ENCODE results near the gene CHRNB1.
A peak's percentile ranks its signal among the peaks of the same experiment; 100 is the strongest.

The CHRNB1 gene

DNA sequence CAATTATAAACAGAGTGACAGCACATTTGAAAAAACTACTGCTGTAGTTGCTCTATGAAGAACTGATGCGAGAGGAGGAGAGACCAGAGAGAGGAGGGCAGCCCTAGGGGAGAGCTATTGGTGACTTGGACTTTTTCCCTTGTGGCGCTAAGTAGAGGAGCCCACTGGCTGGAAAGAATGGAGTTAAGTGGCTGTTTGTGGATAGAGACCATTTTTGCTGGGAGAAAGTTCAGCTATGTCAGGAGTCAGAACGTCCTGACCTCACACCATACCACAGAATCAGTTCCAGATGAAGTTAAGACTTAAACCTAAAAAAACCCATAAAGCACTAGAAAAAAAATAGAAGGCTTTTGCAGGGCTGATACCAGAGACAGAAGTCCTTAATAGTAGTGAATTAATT, 41.3 kb downstream of the CHRNB1 start:
- TF ChIP-seq, protein P1, sequence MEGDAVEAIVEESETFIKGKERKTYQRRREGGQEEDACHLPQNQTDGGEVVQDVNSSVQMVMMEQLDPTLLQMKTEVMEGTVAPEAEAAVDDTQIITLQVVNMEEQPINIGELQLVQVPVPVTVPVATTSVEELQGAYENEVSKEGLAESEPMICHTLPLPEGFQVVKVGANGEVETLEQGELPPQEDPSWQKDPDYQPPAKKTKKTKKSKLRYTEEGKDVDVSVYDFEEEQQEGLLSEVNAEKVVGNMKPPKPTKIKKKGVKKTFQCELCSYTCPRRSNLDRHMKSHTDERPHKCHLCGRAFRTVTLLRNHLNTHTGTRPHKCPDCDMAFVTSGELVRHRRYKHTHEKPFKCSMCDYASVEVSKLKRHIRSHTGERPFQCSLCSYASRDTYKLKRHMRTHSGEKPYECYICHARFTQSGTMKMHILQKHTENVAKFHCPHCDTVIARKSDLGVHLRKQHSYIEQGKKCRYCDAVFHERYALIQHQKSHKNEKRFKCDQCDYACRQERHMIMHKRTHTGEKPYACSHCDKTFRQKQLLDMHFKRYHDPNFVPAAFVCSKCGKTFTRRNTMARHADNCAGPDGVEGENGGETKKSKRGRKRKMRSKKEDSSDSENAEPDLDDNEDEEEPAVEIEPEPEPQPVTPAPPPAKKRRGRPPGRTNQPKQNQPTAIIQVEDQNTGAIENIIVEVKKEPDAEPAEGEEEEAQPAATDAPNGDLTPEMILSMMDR (conservative IDR thresholded peaks at IDR 0.05) = no peak
- peak overlapping the region; percentile 95; the same call in 1 of the 2 replicates for H3K27ac ChIP-seq

DNA sequence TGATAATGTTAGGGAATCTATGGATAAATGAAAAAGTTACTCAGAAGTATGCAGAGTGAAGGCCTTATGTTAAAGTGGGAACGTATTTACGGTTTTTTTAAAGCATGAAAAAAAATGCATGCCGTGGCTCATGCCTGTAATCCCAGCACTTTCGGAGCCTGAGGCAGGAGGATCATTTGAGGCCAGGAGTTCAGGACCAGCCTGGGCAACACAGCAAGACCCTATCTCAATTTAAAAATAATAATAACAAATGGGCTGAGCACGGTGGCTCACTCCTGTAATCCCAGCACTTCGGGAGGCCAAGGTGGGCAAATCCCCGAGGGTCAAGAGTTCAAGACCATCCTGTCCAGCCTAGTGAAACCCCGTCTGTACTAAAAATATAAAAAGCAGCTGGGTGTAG, 45.3 kb downstream of the CHRNB1 start:
- no peak overlapping the region for H3K27ac ChIP-seq
- TF ChIP-seq, protein P1 (conservative IDR thresholded peaks at IDR 0.05) = no peak

DNA sequence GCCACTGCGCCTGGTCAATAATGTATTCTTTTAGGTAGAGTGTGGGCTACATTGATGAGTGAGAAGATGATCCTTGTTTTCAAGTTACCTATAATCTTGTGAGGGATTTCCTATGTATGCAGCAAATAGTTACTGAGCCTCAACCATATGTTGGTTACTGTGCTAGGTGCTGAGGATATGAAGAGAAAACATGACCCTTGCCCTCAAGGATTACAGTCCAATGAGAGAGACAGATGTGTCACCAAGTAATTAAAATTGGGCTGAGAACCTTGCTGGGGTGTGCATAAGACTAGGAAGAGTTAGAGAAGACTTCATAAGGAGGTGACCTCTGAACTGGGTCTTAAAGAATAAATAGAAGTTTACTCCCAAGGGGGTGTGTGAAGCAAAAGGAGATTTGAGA, 46.7 kb downstream of the CHRNB1 start:
- TF ChIP-seq, protein P1 (conservative IDR thresholded peaks at IDR 0.05) = no peak
- no peak overlapping the region for H3K27ac ChIP-seq

DNA sequence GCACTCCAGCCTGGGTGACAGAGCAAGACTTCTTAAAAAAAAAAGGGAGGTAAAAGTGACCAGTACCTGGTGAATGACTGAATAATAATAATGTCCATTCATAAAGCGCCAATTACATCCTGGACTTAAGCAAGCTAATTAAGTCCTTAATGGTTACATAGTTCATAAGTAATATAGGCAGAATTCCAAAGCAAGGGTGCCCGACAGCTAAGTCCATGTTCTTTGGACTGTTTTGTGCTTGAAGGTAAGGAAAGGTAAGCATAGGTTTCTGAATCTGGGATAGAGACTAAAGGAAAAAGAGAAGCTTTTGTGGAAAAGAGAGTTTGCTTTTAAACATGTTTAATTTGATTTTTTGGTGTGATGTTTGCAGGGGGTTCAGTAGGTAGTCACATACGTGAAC, 49.1 kb downstream of the CHRNB1 start:
- TF ChIP-seq, protein P1 (conservative IDR thresholded peaks at IDR 0.05) = no peak
- no peak overlapping the region for H3K27ac ChIP-seq

DNA sequence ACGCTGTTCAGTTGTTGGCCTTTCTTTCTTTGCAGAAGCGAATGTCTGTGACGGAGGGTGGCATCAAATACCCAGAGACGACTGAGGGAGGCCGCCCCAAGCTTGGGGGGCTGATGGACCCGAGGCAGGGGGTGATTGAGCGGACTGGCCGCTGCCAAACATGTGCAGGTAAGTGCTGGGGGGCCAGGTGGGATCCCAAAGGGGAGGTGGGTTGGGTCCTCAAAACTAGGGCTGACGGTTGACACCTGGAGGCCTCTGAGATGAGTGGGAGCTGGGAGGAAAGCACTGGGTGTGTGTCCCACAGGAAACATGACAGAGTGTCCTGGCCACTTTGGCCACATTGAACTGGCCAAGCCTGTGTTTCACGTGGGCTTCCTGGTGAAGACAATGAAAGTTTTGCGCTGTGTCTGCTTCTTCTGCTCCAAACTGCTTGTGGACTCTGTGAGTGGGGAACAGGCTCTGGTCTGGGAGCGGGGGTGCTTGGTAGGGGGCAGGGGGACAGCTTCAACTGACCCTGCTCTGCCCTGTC, 51.1 kb downstream of the CHRNB1 start:
- TF ChIP-seq, protein P1 (conservative IDR thresholded peaks at IDR 0.05) = no peak
- no peak overlapping the region for H3K27ac ChIP-seq

DNA sequence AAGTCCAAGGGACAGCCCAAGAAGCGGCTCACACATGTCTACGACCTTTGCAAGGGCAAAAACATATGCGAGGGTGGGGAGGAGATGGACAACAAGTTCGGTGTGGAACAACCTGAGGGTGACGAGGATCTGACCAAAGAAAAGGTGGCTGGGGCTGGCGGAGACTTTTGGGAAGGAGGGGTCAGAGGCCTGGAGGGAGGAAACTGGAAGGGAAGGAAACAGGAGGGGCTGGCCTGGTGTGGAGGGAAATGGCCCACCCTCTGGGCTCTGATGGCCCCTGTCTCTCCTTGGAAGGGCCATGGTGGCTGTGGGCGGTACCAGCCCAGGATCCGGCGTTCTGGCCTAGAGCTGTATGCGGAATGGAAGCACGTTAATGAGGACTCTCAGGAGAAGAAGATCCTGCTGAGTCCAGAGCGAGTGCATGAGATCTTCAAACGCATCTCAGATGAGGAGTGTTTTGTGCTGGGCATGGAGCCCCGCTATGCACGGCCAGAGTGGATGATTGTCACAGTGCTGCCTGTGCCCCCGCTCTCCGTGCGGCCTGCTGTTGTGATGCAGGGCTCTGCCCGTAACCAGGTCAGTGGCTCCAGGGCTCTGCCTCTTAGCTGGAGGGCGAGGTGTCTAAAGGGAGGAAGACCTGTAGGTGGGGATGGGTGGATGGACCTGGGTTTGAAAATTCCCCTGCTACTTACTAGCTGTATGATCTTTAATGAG, 51.8 kb downstream of the CHRNB1 start:
- TF ChIP-seq, protein P1 (conservative IDR thresholded peaks at IDR 0.05) = no peak
- H3K27ac ChIP-seq = no peak overlapping the region

DNA sequence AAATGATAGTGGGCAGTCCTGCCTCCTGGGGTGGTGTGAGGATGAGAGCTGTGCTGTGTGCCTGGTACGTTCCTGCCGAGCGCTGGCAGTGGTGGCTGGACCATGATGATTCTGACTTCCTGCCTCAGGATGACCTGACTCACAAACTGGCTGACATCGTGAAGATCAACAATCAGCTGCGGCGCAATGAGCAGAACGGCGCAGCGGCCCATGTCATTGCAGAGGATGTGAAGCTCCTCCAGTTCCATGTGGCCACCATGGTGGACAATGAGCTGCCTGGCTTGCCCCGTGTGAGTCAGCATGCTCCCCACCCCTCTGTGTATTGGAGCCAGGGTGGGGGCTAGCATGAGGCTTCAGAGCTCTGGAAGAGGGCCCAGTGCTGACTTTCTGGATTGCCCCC, 52.4 kb downstream of the CHRNB1 start:
- H3K27ac ChIP-seq = no peak overlapping the region
- TF ChIP-seq, protein P1 (conservative IDR thresholded peaks at IDR 0.05) = no peak
